GM10847 (cell line): ENCODE data around the gene KIF26B.

ENCODE experiments used
- POLR2A ChIP-seq: IDR thresholded peaks from 2 replicates; pipeline ENCODE4 v1.6.1; 2011; ENCODE audit not compliant: insufficient read length; ENCODE audit errors: extremely low read depth

KIF26B gene

GRCh38 chr1:245718123-245718522 lies 563.3 kb downstream of the KIF26B start:
- TF ChIP-seq POLR2A, result no peak

GRCh38 chr1:245718951-245719350 lies 564.2 kb downstream of the KIF26B start:
- TF ChIP-seq POLR2A, result no peak

- no peak for TF ChIP-seq POLR2A
These were observed 566.7 kb downstream of the KIF26B start for GRCh38 chr1:245721488-245721887.

- TF ChIP-seq POLR2A, result no peak
These were observed 576.0 kb downstream of the KIF26B start for GRCh38 chr1:245730801-245731200.

GRCh38 chr1:245742896-245743295 lies 588.1 kb downstream of the KIF26B start:
- no peak for TF ChIP-seq POLR2A

GRCh38 chr1:245748240-245748639 lies 593.5 kb downstream of the KIF26B start:
- no peak for TF ChIP-seq POLR2A

GRCh38 chr1:245748646-245749045 lies 593.9 kb downstream of the KIF26B start:
- TF ChIP-seq POLR2A, result no peak

GRCh38 chr1:245749053-245749452 lies 594.3 kb downstream of the KIF26B start:
- no peak for TF ChIP-seq POLR2A

GRCh38 chr1:245750261-245750660 lies 595.5 kb downstream of the KIF26B start:
- TF ChIP-seq POLR2A, result no peak

- TF ChIP-seq POLR2A, result no peak
These were observed 596.3 kb downstream of the KIF26B start for GRCh38 chr1:245751116-245751515.

- no peak for TF ChIP-seq POLR2A
These were observed 597.1 kb downstream of the KIF26B start for GRCh38 chr1:245751726-245752470.

GRCh38 chr1:245752561-245752960 lies 597.8 kb downstream of the KIF26B start:
- no peak for TF ChIP-seq POLR2A

- no peak for TF ChIP-seq POLR2A
These were observed 599.0 kb downstream of the KIF26B start for GRCh38 chr1:245753807-245754206.

GRCh38 chr1:245754463-245754961 lies 599.7 kb downstream of the KIF26B start:
- TF ChIP-seq POLR2A, result no peak
